MM.1S (cell line): ENCODE data around the gene PIGN.

Experiments used
- DNase-seq: peaks from one replicate; pipeline ENCODE4 v3.0.0-alpha.2; 2015
- H2AFZ ChIP-seq: fragments of 300-600 bp; sonication (generic); 2 replicates; pipeline ENCODE4 v1.6.0; 2016; ENCODE audit warnings: antibody characterized with exemption, low read length
- H3F3A ChIP-seq: fragments of 300-600 bp; sonication (generic); 2 replicates; pipeline ENCODE4 v1.6.1; 2016; ENCODE audit warnings: mild to moderate bottlenecking, antibody characterized with exemption, low read length, moderate library complexity, mixed read lengths; ENCODE audit not compliant: insufficient read depth
- H3K27ac ChIP-seq: fragments of 300-600 bp; sonication (generic); 2 replicates; pipeline ENCODE4 v1.5.1; 2016; ENCODE audit warnings: mild to moderate bottlenecking, low read length
- H3K27me3 ChIP-seq: fragments of 300-600 bp; sonication (generic); replicated peaks from 2 replicates; pipeline ENCODE4 v1.6.0; 2016; ENCODE audit warnings: low read length; ENCODE audit not compliant: insufficient read depth
- H3K36me3 ChIP-seq: fragments of 300-600 bp; sonication (generic); replicated peaks from 2 replicates; pipeline ENCODE4 v1.6.1; 2016; ENCODE audit warnings: mild to moderate bottlenecking, low read length, mixed read lengths; ENCODE audit not compliant: insufficient read depth
- H3K4me1 ChIP-seq: fragments of 300-600 bp; sonication (generic); 2 replicates; pipeline ENCODE4 v1.6.1; 2016; ENCODE audit warnings: low read length, mixed read lengths
- H3K4me2 ChIP-seq: fragments of 300-600 bp; sonication (generic); 2 replicates; pipeline ENCODE4 v1.6.0; 2016; ENCODE audit warnings: low read depth, low read length
- H3K4me3 ChIP-seq: fragments of 300-600 bp; sonication (generic); 2 replicates; pipeline ENCODE4 v1.5.1; 2016; ENCODE audit warnings: low read length, mixed read lengths
- H3K79me2 ChIP-seq: fragments of 300-600 bp; sonication (generic); 2 replicates; pipeline ENCODE4 v1.6.1; 2016; ENCODE audit warnings: mixed run types, low read length, mixed read lengths
- H3K9ac ChIP-seq: fragments of 300-600 bp; sonication (generic); 2 replicates; pipeline ENCODE4 v1.6.1; 2016; ENCODE audit warnings: low read length, mixed read lengths
- H3K9me2 ChIP-seq: fragments of 300-600 bp; sonication (generic); replicated peaks from 2 replicates; pipeline ENCODE4 v1.6.1; 2016; ENCODE audit warnings: mild to moderate bottlenecking, low read length, mixed read lengths; ENCODE audit not compliant: insufficient read depth
- H3K9me3 ChIP-seq: fragments of 300-600 bp; sonication (generic); replicated peaks from 2 replicates; pipeline ENCODE4 v1.6.1; 2016; ENCODE audit warnings: mild to moderate bottlenecking, low read length, mixed read lengths; ENCODE audit not compliant: insufficient read depth
- H4K20me1 ChIP-seq: fragments of 300-600 bp; sonication (generic); 2 replicates; pipeline ENCODE4 v1.6.1; 2016; ENCODE audit warnings: mild to moderate bottlenecking, low read length, moderate library complexity, mixed read lengths; ENCODE audit not compliant: insufficient read depth
- EZH2 ChIP-seq: fragments of 300-600 bp; sonication (generic); optimal IDR thresholded peaks from 2 replicates; pipeline ENCODE3; 2017; ENCODE audit warnings: low read depth, mild to moderate bottlenecking, antibody characterized with exemption, low read length, mixed read lengths
- EZH2phosphoT487 ChIP-seq: fragments of 300-600 bp; sonication (generic); IDR thresholded peaks from 2 replicates; pipeline ENCODE4 v1.6.1; 2018; ENCODE audit warnings: antibody characterized with exemption, low read length
- TF ChIP-seq, protein P1 (sequence below): fragments of 300-600 bp; sonication (generic); IDR thresholded peaks from 2 replicates; pipeline ENCODE4 v1.5.1; 2016; ENCODE audit warnings: antibody characterized with exemption, low read length, mixed read lengths

PIGN gene

DNA sequence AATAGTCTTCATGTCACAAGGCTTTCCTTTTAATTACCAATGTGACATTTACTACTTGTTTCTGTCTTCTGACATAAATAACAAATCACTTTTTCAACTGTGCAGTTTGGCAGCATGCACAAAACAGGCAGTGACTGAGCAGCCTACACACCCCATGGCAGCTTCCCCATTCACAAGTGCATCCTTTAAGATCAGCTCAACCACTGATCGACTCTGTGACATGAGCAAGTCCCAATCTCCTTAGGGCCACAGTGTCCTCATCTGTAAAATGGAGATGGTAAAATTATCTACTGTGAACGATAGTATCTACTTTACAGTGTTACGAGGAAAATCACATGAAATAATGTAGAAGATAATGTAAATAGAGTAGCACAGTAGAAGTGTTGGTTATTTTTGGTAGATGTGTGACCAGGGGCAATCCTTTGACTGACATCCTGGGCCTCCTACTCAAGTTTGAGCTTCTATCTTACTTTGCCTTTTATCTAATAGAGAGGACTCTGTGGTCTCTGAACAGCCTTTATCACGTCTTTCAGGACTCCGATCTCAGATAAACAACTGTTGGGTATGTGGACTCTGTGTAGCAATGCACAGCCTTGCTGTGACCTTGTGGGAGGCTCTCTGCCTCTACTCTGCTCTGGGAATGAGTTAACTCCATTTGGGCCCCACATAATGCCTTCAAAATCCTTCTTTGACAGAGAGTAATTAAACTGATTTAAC is 120.6 kb downstream of the PIGN start:
- Histone ChIP-seq H3K9me3 (no peaks in the 10 kb centered on the region), H3K79me2 (no peaks in the 10 kb centered on the region), H4K20me1 (no peaks in the 10 kb centered on the region), H3K4me3 (no peak overlapping the region), H2AFZ (no peak overlapping the region), H3F3A (no peaks in the 10 kb centered on the region), H3K36me3 (no peaks in the 10 kb centered on the region), H3K9ac (no peak overlapping the region), H3K27ac (no peak overlapping the region), H3K9me2 (no peaks in the 10 kb centered on the region), H3K4me1 (no peaks in the 10 kb centered on the region), H3K4me2 (no peak overlapping the region), H3K27me3 (no peaks in the 10 kb centered on the region)
- no peak for DNase-seq
- TF ChIP-seq EZH2 (no peak), EZH2phosphoT487 (no peak)
- TF ChIP-seq, protein P1, sequence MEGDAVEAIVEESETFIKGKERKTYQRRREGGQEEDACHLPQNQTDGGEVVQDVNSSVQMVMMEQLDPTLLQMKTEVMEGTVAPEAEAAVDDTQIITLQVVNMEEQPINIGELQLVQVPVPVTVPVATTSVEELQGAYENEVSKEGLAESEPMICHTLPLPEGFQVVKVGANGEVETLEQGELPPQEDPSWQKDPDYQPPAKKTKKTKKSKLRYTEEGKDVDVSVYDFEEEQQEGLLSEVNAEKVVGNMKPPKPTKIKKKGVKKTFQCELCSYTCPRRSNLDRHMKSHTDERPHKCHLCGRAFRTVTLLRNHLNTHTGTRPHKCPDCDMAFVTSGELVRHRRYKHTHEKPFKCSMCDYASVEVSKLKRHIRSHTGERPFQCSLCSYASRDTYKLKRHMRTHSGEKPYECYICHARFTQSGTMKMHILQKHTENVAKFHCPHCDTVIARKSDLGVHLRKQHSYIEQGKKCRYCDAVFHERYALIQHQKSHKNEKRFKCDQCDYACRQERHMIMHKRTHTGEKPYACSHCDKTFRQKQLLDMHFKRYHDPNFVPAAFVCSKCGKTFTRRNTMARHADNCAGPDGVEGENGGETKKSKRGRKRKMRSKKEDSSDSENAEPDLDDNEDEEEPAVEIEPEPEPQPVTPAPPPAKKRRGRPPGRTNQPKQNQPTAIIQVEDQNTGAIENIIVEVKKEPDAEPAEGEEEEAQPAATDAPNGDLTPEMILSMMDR, result no peak

DNA sequence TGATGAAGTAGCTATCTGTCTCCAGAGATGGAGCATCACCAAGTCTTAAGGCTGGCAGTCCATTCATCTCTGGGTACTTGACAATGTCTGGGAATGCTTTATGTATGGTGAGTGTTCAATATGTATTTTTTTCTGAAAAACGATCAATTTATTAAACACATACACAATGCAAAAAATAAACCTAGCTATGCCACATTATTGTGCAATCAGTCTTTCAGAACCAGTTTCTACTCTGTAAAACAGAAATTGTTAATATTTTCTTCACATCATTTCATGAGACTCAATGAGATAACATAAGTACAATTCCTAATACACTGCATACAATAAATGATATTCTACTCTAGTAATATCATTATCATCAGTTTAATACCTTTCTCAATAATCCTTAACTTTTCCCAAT is 122.5 kb downstream of the PIGN start:
- H3K9ac ChIP-seq, result no peak overlapping the region
- no peak overlapping the region for H3K4me3 ChIP-seq
- H2AFZ ChIP-seq, result no peak overlapping the region
- no peaks in the 10 kb centered on the region for H3K4me1 ChIP-seq
- no peak overlapping the region for H3K27ac ChIP-seq
- H3K4me2 ChIP-seq, result no peak overlapping the region
- H3K9me3 ChIP-seq, result no peaks in the 10 kb centered on the region
- no peaks in the 10 kb centered on the region for H3K36me3 ChIP-seq
- H4K20me1 ChIP-seq, result no peaks in the 10 kb centered on the region
- no peaks in the 10 kb centered on the region for H3K27me3 ChIP-seq
- DNase-seq, result no peak
- no peaks in the 10 kb centered on the region for H3F3A ChIP-seq
- TF ChIP-seq, protein P1, result no peak
- TF ChIP-seq EZH2phosphoT487 (no peak), EZH2 (no peak)
- H3K9me2 ChIP-seq, result no peaks in the 10 kb centered on the region
- no peaks in the 10 kb centered on the region for H3K79me2 ChIP-seq

DNA sequence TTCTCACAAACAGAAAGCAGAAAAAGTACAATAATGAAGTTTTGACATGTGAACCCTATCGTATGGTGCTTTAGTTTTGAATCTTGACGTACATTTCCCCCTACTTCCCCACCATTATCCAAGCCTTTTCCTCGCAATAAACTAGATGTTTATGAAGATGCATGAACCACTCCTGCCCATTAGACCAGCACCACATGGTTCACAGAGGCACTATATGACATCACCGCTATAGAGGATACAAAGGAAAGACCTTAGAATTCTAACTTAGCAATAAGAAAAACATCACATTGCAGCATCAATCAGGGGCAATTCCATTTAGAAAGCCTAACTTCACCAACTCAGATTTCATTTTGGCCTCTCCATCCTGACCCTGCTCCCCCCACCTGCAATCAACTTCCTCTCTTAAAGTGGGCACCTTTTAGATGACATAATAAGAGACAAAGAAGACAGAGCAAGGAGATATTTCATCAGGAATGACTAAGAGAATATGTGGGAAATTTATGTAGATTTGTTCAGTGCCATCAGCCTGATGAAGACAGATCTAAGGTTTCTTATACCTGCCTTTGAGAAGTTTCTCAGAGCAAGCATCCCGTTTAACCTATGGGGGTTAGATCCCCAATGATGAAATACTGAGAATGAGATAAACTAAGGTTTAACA is 124.9 kb downstream of the PIGN start:
- no peaks in the 10 kb centered on the region for H3F3A ChIP-seq
- no peak overlapping the region for H3K9ac ChIP-seq
- no peak overlapping the region for H3K4me3 ChIP-seq
- no peaks in the 10 kb centered on the region for H3K27me3 ChIP-seq
- H3K9me3 ChIP-seq, result no peaks in the 10 kb centered on the region
- no peaks in the 10 kb centered on the region for H3K9me2 ChIP-seq
- no peak for DNase-seq
- H3K36me3 ChIP-seq, result no peaks in the 10 kb centered on the region
- TF ChIP-seq EZH2phosphoT487 (no peak), EZH2 (no peak)
- TF ChIP-seq, protein P1, result no peak
- H2AFZ ChIP-seq, result no peak overlapping the region
- H3K27ac ChIP-seq, result no peak overlapping the region
- no peaks in the 10 kb centered on the region for H3K79me2 ChIP-seq
- no peak overlapping the region for H3K4me2 ChIP-seq
- no peaks in the 10 kb centered on the region for H3K4me1 ChIP-seq
- H4K20me1 ChIP-seq, result no peaks in the 10 kb centered on the region
